WERI-Rb-1 (cell line): Measurements from ENCODE around the gene SOX10.

Experiments
- DNase-seq: peaks from one replicate; pipeline ENCODE4 v3.0.0-alpha.2; 2020
- H3K27ac ChIP-seq: fragments of 250-450 bp; sonication (Bioruptor Pico); 2 replicates; pipeline ENCODE4 v1.5.1; 2020; ENCODE audit warnings: mild to moderate bottlenecking, moderate library complexity
- H3K27me3 ChIP-seq: fragments of 250-450 bp; sonication (Bioruptor Pico); 2 replicates; pipeline ENCODE4 v1.5.1; 2021; ENCODE audit warnings: mild to moderate bottlenecking, low read depth, moderate library complexity; ENCODE audit not compliant: insufficient read depth, severe bottlenecking
- H3K36me3 ChIP-seq: fragments of 250-450 bp; sonication (Bioruptor Pico); 2 replicates; pipeline ENCODE4 v1.5.1; 2020; ENCODE audit warnings: mild to moderate bottlenecking, moderate library complexity
- H3K4me3 ChIP-seq: 2 replicates; pipeline ENCODE4 v1.5.1; 2011; ENCODE audit warnings: low read depth, mild to moderate bottlenecking, control low read depth, low read length
- H3K9me3 ChIP-seq: fragments of 250-450 bp; sonication (Bioruptor Pico); 2 replicates; pipeline ENCODE4 v1.5.1; 2021; ENCODE audit warnings: mild to moderate bottlenecking, moderate library complexity; ENCODE audit not compliant: severe bottlenecking
- TF ChIP-seq, protein P1 (sequence below): IDR thresholded peaks from 2 replicates; pipeline ENCODE4 v1.5.1; 2011; ENCODE audit warnings: low read depth, mild to moderate bottlenecking, control low read depth, inconsistent platforms, low read length

The SOX10 gene

GRCh38 chr22:37996515-37997246, 12.3 kb upstream of the SOX10 start:
- H3K9me3 ChIP-seq: no peaks in the 10 kb centered on the region
- H3K27ac ChIP-seq: no peak overlapping the region

GRCh38 chr22:37996079-37996478, 11.7 kb upstream of the SOX10 start:
- no peak for DNase-seq
- Histone ChIP-seq H3K4me3 (no peak overlapping the region), H3K27me3 (no peaks in the 10 kb centered on the region), H3K9me3 (no peaks in the 10 kb centered on the region), H3K36me3 (no peaks in the 10 kb centered on the region), H3K27ac (no peak overlapping the region)
- TF ChIP-seq, protein P1, sequence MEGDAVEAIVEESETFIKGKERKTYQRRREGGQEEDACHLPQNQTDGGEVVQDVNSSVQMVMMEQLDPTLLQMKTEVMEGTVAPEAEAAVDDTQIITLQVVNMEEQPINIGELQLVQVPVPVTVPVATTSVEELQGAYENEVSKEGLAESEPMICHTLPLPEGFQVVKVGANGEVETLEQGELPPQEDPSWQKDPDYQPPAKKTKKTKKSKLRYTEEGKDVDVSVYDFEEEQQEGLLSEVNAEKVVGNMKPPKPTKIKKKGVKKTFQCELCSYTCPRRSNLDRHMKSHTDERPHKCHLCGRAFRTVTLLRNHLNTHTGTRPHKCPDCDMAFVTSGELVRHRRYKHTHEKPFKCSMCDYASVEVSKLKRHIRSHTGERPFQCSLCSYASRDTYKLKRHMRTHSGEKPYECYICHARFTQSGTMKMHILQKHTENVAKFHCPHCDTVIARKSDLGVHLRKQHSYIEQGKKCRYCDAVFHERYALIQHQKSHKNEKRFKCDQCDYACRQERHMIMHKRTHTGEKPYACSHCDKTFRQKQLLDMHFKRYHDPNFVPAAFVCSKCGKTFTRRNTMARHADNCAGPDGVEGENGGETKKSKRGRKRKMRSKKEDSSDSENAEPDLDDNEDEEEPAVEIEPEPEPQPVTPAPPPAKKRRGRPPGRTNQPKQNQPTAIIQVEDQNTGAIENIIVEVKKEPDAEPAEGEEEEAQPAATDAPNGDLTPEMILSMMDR: no peak

More at GRCh38 chr22:37996515-37997246, 12.3 kb upstream of the SOX10 start:
- TF ChIP-seq, protein P1: peak; percentile 27; the same call in 1 of the 2 replicates
- H3K27me3 ChIP-seq: no peaks in the 10 kb centered on the region
- peak; percentile 28 for DNase-seq
- no peak overlapping the region for H3K4me3 ChIP-seq
- H3K36me3 ChIP-seq: no peaks in the 10 kb centered on the region

- no peak for DNase-seq
- no peak overlapping the region for H3K27ac ChIP-seq
- H3K4me3 ChIP-seq: no peak overlapping the region
- H3K27me3 ChIP-seq: no peaks in the 10 kb centered on the region
- no peaks in the 10 kb centered on the region for H3K9me3 ChIP-seq
- TF ChIP-seq, protein P1: no peak
- H3K36me3 ChIP-seq: no peaks in the 10 kb centered on the region
These were observed 11.1 kb upstream of the SOX10 start for GRCh38 chr22:37995460-37995859.

- TF ChIP-seq, protein P1: no peak
- no peak for DNase-seq
- no peaks in the 10 kb centered on the region for H3K27me3 ChIP-seq
- H3K27ac ChIP-seq: no peak overlapping the region
- no peaks in the 10 kb centered on the region for H3K9me3 ChIP-seq
- no peak overlapping the region for H3K4me3 ChIP-seq
- no peaks in the 10 kb centered on the region for H3K36me3 ChIP-seq
These were observed 10.6 kb upstream of the SOX10 start for GRCh38 chr22:37994982-37995381.

DNA sequence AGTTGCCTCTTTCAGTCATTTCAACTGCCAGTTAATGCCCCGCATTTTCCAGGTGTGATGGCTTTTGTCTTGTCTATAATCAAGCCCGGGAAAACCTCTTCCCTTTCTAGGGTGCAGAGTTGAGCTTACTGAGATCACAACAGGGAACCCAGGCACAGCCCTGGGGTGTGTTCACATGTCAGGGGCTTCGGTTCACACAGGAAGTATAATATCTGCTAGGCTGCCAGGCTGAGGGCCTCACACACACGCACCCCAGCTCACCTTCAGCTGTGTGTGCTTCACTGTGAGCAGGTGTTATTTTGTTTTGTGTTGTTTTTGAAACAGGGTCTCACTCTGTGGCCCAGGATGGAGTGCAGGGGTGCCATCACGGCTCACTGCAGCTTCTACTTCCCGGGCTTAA, 9.7 kb upstream of the SOX10 start:
- TF ChIP-seq, protein P1: no peak
- no peak for DNase-seq
- Histone ChIP-seq H3K4me3 (no peak overlapping the region), H3K9me3 (no peaks in the 10 kb centered on the region), H3K27ac (no peak overlapping the region), H3K27me3 (no peaks in the 10 kb centered on the region), H3K36me3 (no peaks in the 10 kb centered on the region)
